CD4-positive, alpha-beta T cell (primary cell): Measurements from ENCODE around the gene ADAM11. TPM values are rescaled to one million over a fixed set of nuclear protein-coding genes. Genes with fewer than 3 reads are reported as not detected.
"Not testable (repeated sequence)": the region's sequence is repeated elsewhere in the genome, so short reads cannot be mapped to it uniquely, and the experiment has no call there.

Source experiments
- ATAC-seq: fragments of 200-7000 bp; cut with Tn5 transposase; one replicate; pipeline ENCODE4 v1.10.0; 2022; ENCODE audit warnings: mild to moderate bottlenecking; ENCODE audit not compliant: poor library complexity
- CTCF ChIA-PET: fragments of 350-600 bp; sonication (Branson Sonifier 250); formaldehyde crosslinking; loops from one replicate; lab custom pipeline; 2021; ENCODE audit warnings: antibody characterized with exemption, inconsistent platforms; lab: Charles Lee
- POLR2A ChIA-PET: fragments of 350-600 bp; sonication (Branson Sonifier 250); formaldehyde crosslinking; loops from one replicate; lab custom pipeline; 2021; ENCODE audit warnings: antibody characterized with exemption, inconsistent platforms; lab: Charles Lee
- DNase-seq, 14 experiments: peaks; one replicate each; pipeline ENCODE4 v3.0.0-alpha.2; 2013 to 2020; ENCODE audit warnings: mixed read lengths in 2 of 14
- H3K27ac ChIP-seq, 2 donors: one replicate each; pipeline versions ENCODE4 v1.5.1 to v1.7.0; 2013; ENCODE audit warnings: low read length in 2 of 2, low read depth in 1 of 2, mild to moderate bottlenecking in 1 of 2
- H3K27me3 ChIP-seq, 2 experiments: 1 replicate in 1 of 2; 2 replicates in 1 of 2; pipeline versions ENCODE4 v1.6.1 to v1.7.0; 2013; ENCODE audit warnings: low read length in 2 of 2, control low read depth in 1 of 2, mild to moderate bottlenecking in 1 of 2, moderate library complexity in 1 of 2; ENCODE audit not compliant: insufficient read depth in 2 of 2, control insufficient read depth in 1 of 2
- H3K36me3 ChIP-seq: one replicate; pipeline ENCODE4 v1.6.1; 2013; ENCODE audit warnings: low read length, control low read depth; ENCODE audit not compliant: insufficient read depth
- H3K4me1 ChIP-seq: one replicate; pipeline ENCODE4 v1.6.1; 2013; ENCODE audit warnings: low read length, control low read depth; ENCODE audit not compliant: insufficient read depth
- H3K4me3 ChIP-seq: one replicate; pipeline ENCODE4 v1.5.1; 2013; ENCODE audit warnings: mild to moderate bottlenecking, low read length, moderate library complexity
- H3K9me3 ChIP-seq, 2 experiments: 1 replicate in 1 of 2; 2 replicates in 1 of 2; pipeline versions ENCODE4 v1.6.1 to v1.7.0; 2013; ENCODE audit warnings: low read length in 2 of 2, mild to moderate bottlenecking in 2 of 2, control low read depth in 1 of 2, moderate library complexity in 1 of 2; ENCODE audit not compliant: control insufficient read depth in 1 of 2, insufficient read depth in 1 of 2
- H3K27ac Mint-ChIP-seq: one replicate; pipeline ENCODE4 v1.8.0; 2020; ENCODE audit warnings: mixed read lengths
- H3K27me3 Mint-ChIP-seq: one replicate; pipeline ENCODE4 v1.8.0; 2021; ENCODE audit warnings: mixed read lengths
- H3K36me3 Mint-ChIP-seq: one replicate; pipeline ENCODE4 v1.8.0; 2021; ENCODE audit warnings: low read depth, mixed read lengths
- H3K4me1 Mint-ChIP-seq: one replicate; pipeline ENCODE4 v1.8.0; 2021; ENCODE audit warnings: low read depth, mixed read lengths
- H3K4me3 Mint-ChIP-seq: one replicate; pipeline ENCODE4 v1.8.0; 2020; ENCODE audit warnings: mild to moderate bottlenecking, mixed read lengths
- H3K9me3 Mint-ChIP-seq: one replicate; pipeline ENCODE4 v1.8.0; 2020; ENCODE audit warnings: mixed read lengths
- CTCF ChIP-seq: fragments of 200-600 bp; IDR thresholded peaks from one replicate; pipeline ENCODE4 v1.8.0; 2022; ENCODE audit warnings: antibody characterized with exemption, mild to moderate bottlenecking
- intact Hi-C, 2 experiments: fragments of 100-400 bp; cut with DNase I in 1 of 2; cut with micrococcal nuclease in 1 of 2; formaldehyde crosslinking; loops; one replicate each; pipeline versions ENCODE4 v1.15.1 to v1.9.0; 2023 to 2025; cut with DNase I, micrococcal nuclease
- total RNA-seq, 174 experiments: library from RNA in 2 of 174; stranded (reverse) in 2 of 174; gene quantifications; one replicate each; pipeline ENCODE4 v1.2.3 and lab custom pipeline; 2021 to 2026

The ADAM11 gene
- total RNA-seq, 2 experiments from 2014 or later = 0.16 to 0.47 TPM

GRCh38 chr17:44808156-44808555, 49.4 kb downstream of the ADAM11 start:
- Histone ChIP-seq H3K9me3 (no peaks in the 10 kb centered on the region), H3K27ac (no peak overlapping the region), H3K27me3 (peaks cover 2 to 7% of the 10 kb centered on the region in 2 experiments), H3K4me1 (no peaks in the 10 kb centered on the region), H3K36me3 (no peaks in the 10 kb centered on the region), H3K4me3 (no peak overlapping the region)
- Mint-ChIP-seq H3K36me3 (no peaks in the 10 kb centered on the region), H3K4me1 (no peaks in the 10 kb centered on the region), H3K27me3 (peaks cover 16% of the 10 kb centered on the region), H3K4me3 (no peak overlapping the region), H3K9me3 (no peaks in the 10 kb centered on the region), H3K27ac (no peak overlapping the region)
- intact Hi-C loops = no loop called here
- TF ChIP-seq CTCF = no peak
- CTCF ChIA-PET = no interaction called here
- DNase-seq = no peak
- POLR2A ChIA-PET = no interaction called here
- ATAC-seq = no peak

GRCh38 chr17:44808656-44809388, 50.0 kb downstream of the ADAM11 start:
- peaks cover 16% of the 10 kb centered on the region for H3K27me3 Mint-ChIP-seq
- CTCF ChIA-PET, DNase-seq, H3K36me3 ChIP-seq, H3K4me1 Mint-ChIP-seq, H3K27me3 ChIP-seq, H3K9me3 ChIP-seq, H3K4me1 ChIP-seq, H3K4me3 ChIP-seq, POLR2A ChIA-PET, H3K36me3 Mint-ChIP-seq, H3K4me3 Mint-ChIP-seq, H3K27ac Mint-ChIP-seq, ATAC-seq, H3K27ac ChIP-seq, H3K9me3 Mint-ChIP-seq, intact Hi-C loops: not testable (repeated sequence)

- Mint-ChIP-seq H3K27ac (no peak overlapping the region), H3K4me1 (no peaks in the 10 kb centered on the region), H3K4me3 (no peak overlapping the region), H3K9me3 (no peaks in the 10 kb centered on the region), H3K36me3 (no peaks in the 10 kb centered on the region), H3K27me3 (peaks cover 12% of the 10 kb centered on the region)
- no peaks in the 10 kb centered on the region for H3K4me1 ChIP-seq
- H3K4me3 ChIP-seq = no peak overlapping the region
- intact Hi-C loops = no loop called here
- CTCF ChIA-PET = interaction anchor here (0.7 kb wide), 1 partner anchor 75 kb away, joined by 3 read pairs; no protein-coding TSS in a partner anchor
- no peak for ATAC-seq
- no peak for DNase-seq
- H3K36me3 ChIP-seq = no peaks in the 10 kb centered on the region
- no peaks in the 10 kb centered on the region for H3K9me3 ChIP-seq
- POLR2A ChIA-PET = no interaction called here
- peaks cover 2 to 8% of the 10 kb centered on the region in 2 experiments for H3K27me3 ChIP-seq
- no peak for TF ChIP-seq CTCF
- H3K27ac ChIP-seq = no peak overlapping the region
Measured at GRCh38 chr17:44812263-44812662, 53.5 kb downstream of the ADAM11 start.

- H3K36me3 Mint-ChIP-seq, H3K4me1 ChIP-seq, H3K9me3 ChIP-seq, H3K27ac ChIP-seq, ATAC-seq, H3K4me3 Mint-ChIP-seq, H3K36me3 ChIP-seq, H3K9me3 Mint-ChIP-seq, DNase-seq, intact Hi-C loops, H3K27ac Mint-ChIP-seq, H3K4me1 Mint-ChIP-seq, CTCF ChIA-PET, H3K27me3 ChIP-seq, POLR2A ChIA-PET, H3K4me3 ChIP-seq: not testable (repeated sequence)
- peaks cover 25% of the 10 kb centered on the region for H3K27me3 Mint-ChIP-seq
Measured at GRCh38 chr17:44818508-44818907, 59.7 kb downstream of the ADAM11 start.
